Gastrocnemius medialis (tissue), 4 donors: ENCODE results near the gene RHBDL1.

ENCODE experiments used
- CTCF ChIP-seq, 5 experiments: fragments of 450-650 bp in 3 of 5; fragments of 200-600 bp in 2 of 5; sonication (generic) in 2 of 5; IDR thresholded peaks in 4 of 5; conservative IDR thresholded peaks in 1 of 5; 1 replicate in 4 of 5; 2 replicates in 1 of 5; pipeline ENCODE4 v1.5.1; 2016 to 2019; ENCODE audit warnings: antibody characterized with exemption in 5 of 5, mild to moderate bottlenecking in 3 of 5, moderate library complexity in 3 of 5
- POLR2A ChIP-seq, 2 donors: fragments of 450-650 bp; IDR thresholded peaks; one replicate each; pipeline ENCODE4 v1.6.1; 2017; ENCODE audit warnings: antibody characterized with exemption in 2 of 2, mild to moderate bottlenecking in 2 of 2, moderate library complexity in 2 of 2

DNA sequence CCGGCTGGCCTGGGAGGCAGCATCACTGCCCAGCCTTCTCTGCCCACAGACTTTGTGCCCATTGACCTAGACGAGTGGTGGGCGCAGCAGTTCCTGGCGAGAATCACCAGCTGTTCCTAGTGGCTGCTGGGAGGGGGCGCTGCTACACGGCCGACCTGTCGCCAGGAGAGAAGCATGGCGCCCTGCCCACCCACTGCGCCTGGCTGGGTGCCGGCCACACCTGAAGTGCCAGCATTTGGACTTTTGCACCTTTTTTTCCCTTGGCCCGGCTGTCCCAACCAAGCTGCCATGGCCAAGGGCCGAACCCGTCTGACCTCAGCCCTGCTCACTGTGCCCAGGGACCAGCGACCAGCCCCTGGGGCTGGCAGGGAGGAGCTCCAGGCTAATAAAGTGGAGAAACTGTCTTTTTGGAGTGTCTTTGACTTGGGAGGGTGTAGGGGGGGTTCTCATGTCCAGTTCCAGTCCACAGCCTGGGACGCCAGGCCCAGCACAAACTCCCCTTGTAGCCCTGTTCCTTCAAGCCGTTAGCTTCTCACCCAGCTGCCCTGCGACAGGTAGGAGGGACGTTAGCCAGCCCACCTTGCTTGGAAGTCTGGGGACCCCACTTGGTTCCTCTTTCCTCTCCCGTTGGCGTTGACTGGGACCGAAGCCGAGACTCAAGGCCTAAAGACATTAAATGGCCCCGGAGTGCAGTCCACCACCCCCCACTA, 27.2 kb upstream of the RHBDL1 start:
- TF ChIP-seq CTCF (IDR thresholded peaks at IDR 0.05 in 4 of 5, conservative IDR thresholded peaks at IDR 0.05 in 1 of 5), result peak in 3 of 5 experiments; percentile 27 to 55 (median 40)
- no peak for TF ChIP-seq POLR2A (IDR thresholded peaks at IDR 0.05)
